NB4 (cell line): ENCODE measurements around the gene UBE2J2.

Experiments used
- POLR2A ChIP-seq: IDR thresholded peaks from 2 replicates; pipeline ENCODE4 v1.6.1; 2011; ENCODE audit warnings: mild to moderate bottlenecking; ENCODE audit not compliant: insufficient read length; ENCODE audit errors: extremely low read depth
- TF ChIP-seq, protein P1 (sequence below): IDR thresholded peaks from one replicate; pipeline ENCODE4 v1.5.1; 2012; ENCODE audit warnings: low read depth, low read length

DNA sequence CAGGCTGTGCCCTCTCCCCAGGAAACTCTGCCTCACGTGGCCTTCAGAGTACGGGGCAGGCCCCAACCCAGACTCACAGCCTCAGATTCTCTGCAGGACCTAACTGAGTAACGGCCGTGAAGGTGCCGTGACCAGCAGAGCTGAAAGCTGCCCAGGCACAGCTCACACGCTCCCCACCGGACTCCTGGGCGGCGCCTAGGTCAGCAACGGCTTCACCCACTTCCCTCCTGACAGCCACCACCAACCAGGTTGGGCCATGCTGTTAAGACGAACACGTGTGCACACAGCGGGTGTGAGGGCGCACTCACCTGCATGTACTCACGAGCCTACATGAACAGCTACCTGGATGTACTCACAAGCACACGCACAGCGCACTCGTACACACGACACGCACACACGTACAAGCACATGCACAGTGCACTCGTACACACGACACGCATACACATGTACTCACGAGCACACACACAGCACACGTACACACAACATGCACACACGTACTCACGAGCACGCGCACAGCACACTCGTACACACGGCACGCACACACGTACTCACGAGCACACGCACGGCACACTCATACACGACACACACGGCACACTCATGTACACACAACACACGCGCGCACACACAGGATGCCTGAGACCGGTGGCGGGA, 51.0 kb downstream of the UBE2J2 start:
- TF ChIP-seq, protein P1, sequence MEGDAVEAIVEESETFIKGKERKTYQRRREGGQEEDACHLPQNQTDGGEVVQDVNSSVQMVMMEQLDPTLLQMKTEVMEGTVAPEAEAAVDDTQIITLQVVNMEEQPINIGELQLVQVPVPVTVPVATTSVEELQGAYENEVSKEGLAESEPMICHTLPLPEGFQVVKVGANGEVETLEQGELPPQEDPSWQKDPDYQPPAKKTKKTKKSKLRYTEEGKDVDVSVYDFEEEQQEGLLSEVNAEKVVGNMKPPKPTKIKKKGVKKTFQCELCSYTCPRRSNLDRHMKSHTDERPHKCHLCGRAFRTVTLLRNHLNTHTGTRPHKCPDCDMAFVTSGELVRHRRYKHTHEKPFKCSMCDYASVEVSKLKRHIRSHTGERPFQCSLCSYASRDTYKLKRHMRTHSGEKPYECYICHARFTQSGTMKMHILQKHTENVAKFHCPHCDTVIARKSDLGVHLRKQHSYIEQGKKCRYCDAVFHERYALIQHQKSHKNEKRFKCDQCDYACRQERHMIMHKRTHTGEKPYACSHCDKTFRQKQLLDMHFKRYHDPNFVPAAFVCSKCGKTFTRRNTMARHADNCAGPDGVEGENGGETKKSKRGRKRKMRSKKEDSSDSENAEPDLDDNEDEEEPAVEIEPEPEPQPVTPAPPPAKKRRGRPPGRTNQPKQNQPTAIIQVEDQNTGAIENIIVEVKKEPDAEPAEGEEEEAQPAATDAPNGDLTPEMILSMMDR, result no peak
- TF ChIP-seq POLR2A, result no peak
